Kidney epithelial cell (primary cell): ENCODE results near the gene BLOC1S1. TPM values are rescaled to one million over a fixed set of nuclear protein-coding genes. Genes with fewer than 3 reads are reported as not detected.

ENCODE experiments used
- DNase-seq: peaks from one replicate; pipeline ENCODE4 v3.0.0-alpha.2; 2010; ENCODE audit warnings: low read depth
- H3K27me3 ChIP-seq: 2 replicates; pipeline ENCODE4 v1.6.0; 2011; ENCODE audit warnings: low read length; ENCODE audit not compliant: control insufficient read depth, insufficient read depth
- H3K36me3 ChIP-seq: 2 replicates; pipeline ENCODE4 v1.5.1; 2011; ENCODE audit warnings: low read length; ENCODE audit not compliant: control insufficient read depth, insufficient read depth
- H3K4me3 ChIP-seq: 2 replicates; pipeline ENCODE4 v1.5.1; 2011; ENCODE audit warnings: low read depth, mild to moderate bottlenecking, control low read depth, low read length
- CTCF ChIP-seq: IDR thresholded peaks from 2 replicates; pipeline ENCODE4 v1.5.1; 2011; ENCODE audit warnings: mild to moderate bottlenecking, moderate library complexity, low read length, control low read depth, inconsistent platforms; ENCODE audit not compliant: insufficient read depth, poor library complexity, severe bottlenecking
- total RNA-seq: library from RNA; depleted of rRNA; stranded (reverse); fragments of >200 nt; gene quantifications from 2 replicates; pipeline ENCODE4 v1.2.3, GENCODE V29; 2015

Gene BLOC1S1
- total RNA-seq, 1 donor from 2014 or later = 109 TPM

GRCh38 chr12:55720071-55720564 lies 4.3 kb downstream of the BLOC1S1 start, which contains the start of gene RDH5:
RDH5 (plus strand) TSS chr12:55720393; CDS start chr12:55721185, 792 bp downstream.
- Histone ChIP-seq H3K27me3 (no peaks in the 10 kb centered on the region), H3K36me3 (peaks cover 2% of the 10 kb centered on the region), H3K4me3 (no peak within 1 kb of the TSS)
- no peak for DNase-seq
- no peak for TF ChIP-seq CTCF

DNA sequence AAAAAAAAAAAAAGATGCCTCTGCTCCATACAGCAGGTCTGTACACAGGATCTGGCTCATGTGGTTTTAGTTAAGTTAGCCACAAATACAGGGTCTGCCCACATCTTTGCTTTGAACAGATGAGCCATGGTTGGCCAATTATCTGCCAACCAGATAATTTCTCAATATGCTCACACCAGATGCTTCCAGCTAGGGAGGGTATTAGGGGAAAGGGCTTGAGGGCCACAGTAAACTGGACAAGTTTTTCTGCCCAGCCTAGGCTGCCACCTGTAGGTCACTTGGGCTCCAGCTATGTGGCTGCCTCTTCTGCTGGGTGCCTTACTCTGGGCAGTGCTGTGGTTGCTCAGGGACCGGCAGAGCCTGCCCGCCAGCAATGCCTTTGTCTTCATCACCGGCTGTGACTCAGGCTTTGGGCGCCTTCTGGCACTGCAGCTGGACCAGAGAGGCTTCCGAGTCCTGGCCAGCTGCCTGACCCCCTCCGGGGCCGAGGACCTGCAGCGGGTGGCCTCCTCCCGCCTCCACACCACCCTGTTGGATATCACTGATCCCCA lies 5.1 kb downstream of the BLOC1S1 start:
- Histone ChIP-seq H3K4me3 (no peak overlapping the region), H3K27me3 (no peaks in the 10 kb centered on the region), H3K36me3 (peaks cover 2% of the 10 kb centered on the region)
- peak; percentile 73 for TF ChIP-seq CTCF
- DNase-seq = no peak

GRCh38 chr12:55721601-55722213 lies 5.9 kb downstream of the BLOC1S1 start:
- H3K27me3 ChIP-seq = no peaks in the 10 kb centered on the region
- TF ChIP-seq CTCF = no peak
- no peak overlapping the region for H3K4me3 ChIP-seq
- peaks cover 2% of the 10 kb centered on the region for H3K36me3 ChIP-seq
- no peak for DNase-seq

DNA sequence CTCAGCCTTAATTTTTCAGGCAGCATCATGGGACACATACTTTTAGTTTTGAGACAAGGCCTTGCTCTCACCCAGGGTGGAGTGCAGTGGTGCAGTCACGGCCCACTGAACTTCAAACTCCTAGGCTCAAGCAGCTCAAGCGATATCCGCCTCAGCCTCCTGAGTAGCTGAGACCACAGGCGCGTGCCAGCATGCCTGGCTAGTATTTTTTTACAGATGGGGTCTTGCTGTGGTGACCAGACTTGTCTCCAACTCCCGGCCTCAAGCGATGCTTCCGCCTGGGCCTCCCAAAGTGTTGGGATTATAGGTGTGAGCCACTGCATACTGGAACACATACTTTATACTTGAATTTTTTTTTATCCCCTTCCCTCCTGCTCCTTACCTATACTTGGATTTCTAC lies 7.1 kb downstream of the BLOC1S1 start:
- H3K36me3 ChIP-seq = peaks cover 2% of the 10 kb centered on the region
- TF ChIP-seq CTCF = no peak

DNA sequence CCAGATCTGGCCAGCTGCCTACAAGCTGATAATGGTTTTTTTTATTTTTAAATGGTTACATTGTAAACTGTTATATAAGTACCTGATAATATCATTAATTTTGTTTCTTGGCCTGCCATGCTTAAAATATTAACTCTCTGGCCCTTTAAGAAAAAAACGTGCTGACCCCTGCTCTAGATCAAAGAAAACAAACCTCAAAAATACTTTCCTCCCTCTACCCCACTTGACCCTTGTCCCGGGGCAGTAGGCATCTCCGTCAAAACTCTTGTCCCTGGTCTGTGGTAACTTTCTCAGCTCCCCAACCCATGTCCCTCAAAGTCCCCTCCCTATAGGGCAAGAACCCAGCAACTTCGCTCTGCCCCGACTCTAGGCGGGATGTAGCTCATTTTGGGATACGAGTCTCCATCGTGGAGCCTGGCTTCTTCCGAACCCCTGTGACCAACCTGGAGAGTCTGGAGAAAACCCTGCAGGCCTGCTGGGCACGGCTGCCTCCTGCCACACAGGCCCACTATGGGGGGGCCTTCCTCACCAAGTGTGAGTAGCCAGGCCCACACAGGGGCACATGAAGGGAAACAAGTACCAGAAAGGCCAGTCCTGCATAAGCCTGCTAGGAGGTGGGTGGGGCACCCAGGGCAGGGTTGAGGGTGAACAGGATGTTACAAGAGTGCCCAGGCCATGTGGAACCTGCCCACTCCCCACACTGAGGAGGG lies 7.8 kb downstream of the BLOC1S1 start:
- no peak for DNase-seq
- no peaks in the 10 kb centered on the region for H3K27me3 ChIP-seq
- no peak for TF ChIP-seq CTCF
- no peak overlapping the region for H3K4me3 ChIP-seq
- H3K36me3 ChIP-seq = peaks cover 2% of the 10 kb centered on the region

More for the DNA sequence above, 7.1 kb downstream of the BLOC1S1 start:
- no peak for DNase-seq
- H3K4me3 ChIP-seq = no peak overlapping the region
- H3K27me3 ChIP-seq = no peaks in the 10 kb centered on the region
